Measurements from ENCODE around the gene CHST2. TPM values are rescaled to one million over a fixed set of nuclear protein-coding genes. Genes with fewer than 3 reads are reported as not detected.

Gene CHST2
- total RNA-seq, 4 donors from 2014 or later, result 1.6 to 9.8 (median 5.1) TPM

- Histone ChIP-seq H3K27me3 (peaks cover 5% of the 10 kb centered on the region), H3K9me3 (no peaks in the 10 kb centered on the region), H3K4me1 (no peaks in the 10 kb centered on the region), H3K27ac (no peak overlapping the region), H3K4me3 (no peak overlapping the region), H3K36me3 (no peaks in the 10 kb centered on the region)
- ATAC-seq, result no peak
- 72 to 100% methylated on average over 2 to 5 of the region's 17 CpGs for WGBS, 2 donors (ENCODE audit: low coverage in 1 of 2)
- TF ChIP-seq POLR2AphosphoS5 (IDR thresholded peaks at IDR 0.05), result no peak
- TF ChIP-seq POLR2A (IDR thresholded peaks at IDR 0.05), result no peak
- TF ChIP-seq CTCF (IDR thresholded peaks at IDR 0.05), result no peak
These were observed 34.5 kb upstream of the CHST2 start for GRCh38 chr3:143084856-143085731.

GRCh38 chr3:143088835-143089234 lies 30.7 kb upstream of the CHST2 start:
- TF ChIP-seq POLR2A (IDR thresholded peaks at IDR 0.05), result no peak
- no peak for TF ChIP-seq POLR2AphosphoS5 (IDR thresholded peaks at IDR 0.05)
- TF ChIP-seq EP300 (IDR thresholded peaks at IDR 0.05), result no peak
- TF ChIP-seq CTCF (IDR thresholded peaks at IDR 0.05), result no peak
- no peaks in the 10 kb centered on the region for H3K4me1 ChIP-seq
- no peak overlapping the region for H3K4me3 ChIP-seq
- H3K9me3 ChIP-seq, result no peaks in the 10 kb centered on the region
- ATAC-seq, result no peak
- H3K36me3 ChIP-seq, result no peaks in the 10 kb centered on the region
- peaks cover 3% of the 10 kb centered on the region for H3K27me3 ChIP-seq
- WGBS, 2 donors (ENCODE audit: low coverage in 1 of 2), result 80 to 100% methylated on average over 1 of the region's 1 CpG
- H3K27ac ChIP-seq, result no peak overlapping the region

- H3K36me3 ChIP-seq, result no peaks in the 10 kb centered on the region
- WGBS, 2 donors (ENCODE audit: low coverage in 1 of 2), result 96 to 98% methylated on average over 4 of the region's 4 CpGs
These were observed 29.6 kb upstream of the CHST2 start for GRCh38 chr3:143089965-143090364.

GRCh38 chr3:143090486-143090885 lies 29.1 kb upstream of the CHST2 start:
- Histone ChIP-seq H3K4me3 (no peak overlapping the region), H3K9me3 (no peaks in the 10 kb centered on the region), H3K27me3 (peaks cover 2% of the 10 kb centered on the region), H3K4me1 (no peaks in the 10 kb centered on the region), H3K36me3 (no peaks in the 10 kb centered on the region), H3K27ac (no peak overlapping the region)
- ATAC-seq, result no peak
- WGBS, 2 donors (ENCODE audit: low coverage in 1 of 2), result 45 to 66% methylated on average over 2 to 4 of the region's 5 CpGs
- TF ChIP-seq CTCF (IDR thresholded peaks at IDR 0.05), result no peak
- TF ChIP-seq POLR2A (IDR thresholded peaks at IDR 0.05), result no peak
- no peak for TF ChIP-seq EP300 (IDR thresholded peaks at IDR 0.05)
- TF ChIP-seq POLR2AphosphoS5 (IDR thresholded peaks at IDR 0.05), result no peak

More at GRCh38 chr3:143089965-143090364, 29.6 kb upstream of the CHST2 start:
- Histone ChIP-seq H3K9me3 (no peaks in the 10 kb centered on the region), H3K4me3 (no peak overlapping the region), H3K4me1 (no peaks in the 10 kb centered on the region), H3K27ac (no peak overlapping the region), H3K27me3 (no peaks in the 10 kb centered on the region)
- no peak for ATAC-seq
- no peak for TF ChIP-seq CTCF (IDR thresholded peaks at IDR 0.05)
- no peak for TF ChIP-seq EP300 (IDR thresholded peaks at IDR 0.05)
- no peak for TF ChIP-seq POLR2A (IDR thresholded peaks at IDR 0.05)
- TF ChIP-seq POLR2AphosphoS5 (IDR thresholded peaks at IDR 0.05), result no peak

Data from gastroesophageal sphincter (tissue), 4 donors.